ENCODE measurements around the gene OR2T5.
"Not testable (repeated sequence)": the region's sequence is repeated elsewhere in the genome, so short reads cannot be mapped to it uniquely, and the experiment has no call there.

DNA sequence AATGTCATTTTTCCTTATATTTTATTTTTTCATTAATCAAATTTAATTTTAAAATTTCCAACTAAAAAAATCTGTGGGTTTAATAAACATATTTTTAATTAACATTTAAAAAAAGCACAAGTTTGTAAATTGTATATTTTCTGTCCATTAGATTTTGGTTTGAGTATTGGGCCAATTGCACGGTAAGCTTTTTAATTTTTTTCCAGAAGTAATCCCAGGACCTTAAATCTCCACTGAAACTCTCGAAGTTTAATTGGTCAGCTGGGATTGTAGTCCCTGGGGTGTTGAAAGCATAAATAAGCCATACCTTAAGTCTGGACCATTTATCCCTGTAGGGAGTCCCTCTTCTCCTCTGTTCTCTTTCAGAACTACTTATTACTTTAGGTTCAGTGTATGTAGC lies 19.4 kb downstream of the OR2T5 start, which contains the start of gene OR2G6:
- not testable (repeated sequence) for TF ChIP-seq EZH2 (IDR thresholded peaks at IDR 0.05); POLR2AphosphoS5 (IDR thresholded peaks at IDR 0.05; ENCODE audit: borderline replicate concordance, low read depth, low read length); FOXP2 (optimal IDR thresholded peaks at IDR 0.05; ENCODE audit: control extremely low read depth, extremely low read length, insufficient read depth)

Measured in SK-N-MC (cell line).